Fibroblast of skin of left quadriceps (primary cell): Measurements from ENCODE around the gene RNASE4.
"Not testable (repeated sequence)": the region's sequence is repeated elsewhere in the genome, so short reads cannot be mapped to it uniquely, and the experiment has no call there.

ENCODE experiments used
- DNase-seq, 2 experiments: peaks; one replicate each; pipeline ENCODE4 v3.0.0-alpha.2; 2013; ENCODE audit warnings: low read depth in 2 of 2

Gene RNASE4

GRCh38 chr14:20683891-20684661, at the start of gene RNASE4:
RNASE4 (plus strand) TSS chr14:20684560; CDS start chr14:20699372, 14,812 bp downstream.
- DNase-seq: peak; percentile 78 to 81

GRCh38 chr14:20641591-20641990, 42.8 kb upstream of the RNASE4 start, which contains the start of gene OR6S1:
OR6S1 (minus strand) TSS chr14:20641691; CDS start chr14:20641691, 0 bp downstream.
- no peak for DNase-seq

DNA sequence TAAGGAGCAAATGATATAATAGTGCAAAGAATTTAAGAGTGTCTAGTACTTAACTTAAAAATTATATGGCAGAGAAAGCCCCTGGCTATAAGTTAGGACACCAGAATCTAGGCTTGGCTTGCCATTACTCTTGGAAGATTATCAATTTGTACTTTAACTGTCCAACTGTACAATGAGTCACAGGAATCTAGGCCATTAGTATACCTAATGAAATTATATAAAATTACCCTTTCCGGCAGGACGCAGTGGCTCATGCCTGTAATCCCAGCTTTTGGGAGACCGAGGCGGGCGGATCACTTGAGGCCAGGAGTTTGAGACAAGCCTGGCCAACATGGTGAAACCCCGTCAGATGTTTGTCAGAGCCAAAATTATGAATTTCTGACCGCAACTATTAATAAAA, 42.2 kb upstream of the RNASE4 start:
- DNase-seq: no peak

DNA sequence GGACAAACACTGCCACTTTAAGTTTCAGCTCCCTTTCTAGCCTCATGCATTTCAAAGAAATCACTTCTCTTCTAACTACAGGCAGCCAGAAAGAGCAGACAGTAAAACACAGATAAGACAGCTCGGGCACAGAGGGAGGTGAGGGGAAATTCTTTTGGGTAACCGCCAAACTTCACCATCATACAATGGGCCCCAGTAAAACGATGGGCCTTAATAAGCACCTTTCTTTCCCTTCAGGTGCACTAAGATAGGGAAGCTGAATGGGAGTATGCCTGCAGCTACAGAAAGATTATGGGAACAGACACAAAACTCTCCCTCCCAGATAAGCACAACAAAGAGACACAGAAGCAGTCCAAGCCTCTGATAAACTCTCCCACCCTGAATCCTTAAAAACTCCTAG, 41.6 kb upstream of the RNASE4 start:
- DNase-seq: not testable (repeated sequence)

- DNase-seq: no peak
Observed at GRCh38 chr14:20644520-20644919, 39.8 kb upstream of the RNASE4 start.

GRCh38 chr14:20645481-20645880, 38.9 kb upstream of the RNASE4 start:
- no peak for DNase-seq

GRCh38 chr14:20652996-20653975, 31.1 kb upstream of the RNASE4 start:
- peak in 1 of 2 experiments; percentile 19 for DNase-seq

- no peak for DNase-seq
Observed at GRCh38 chr14:20655851-20656250, 28.5 kb upstream of the RNASE4 start.

- DNase-seq: no peak
Observed at GRCh38 chr14:20656274-20656673, 28.1 kb upstream of the RNASE4 start.

DNA sequence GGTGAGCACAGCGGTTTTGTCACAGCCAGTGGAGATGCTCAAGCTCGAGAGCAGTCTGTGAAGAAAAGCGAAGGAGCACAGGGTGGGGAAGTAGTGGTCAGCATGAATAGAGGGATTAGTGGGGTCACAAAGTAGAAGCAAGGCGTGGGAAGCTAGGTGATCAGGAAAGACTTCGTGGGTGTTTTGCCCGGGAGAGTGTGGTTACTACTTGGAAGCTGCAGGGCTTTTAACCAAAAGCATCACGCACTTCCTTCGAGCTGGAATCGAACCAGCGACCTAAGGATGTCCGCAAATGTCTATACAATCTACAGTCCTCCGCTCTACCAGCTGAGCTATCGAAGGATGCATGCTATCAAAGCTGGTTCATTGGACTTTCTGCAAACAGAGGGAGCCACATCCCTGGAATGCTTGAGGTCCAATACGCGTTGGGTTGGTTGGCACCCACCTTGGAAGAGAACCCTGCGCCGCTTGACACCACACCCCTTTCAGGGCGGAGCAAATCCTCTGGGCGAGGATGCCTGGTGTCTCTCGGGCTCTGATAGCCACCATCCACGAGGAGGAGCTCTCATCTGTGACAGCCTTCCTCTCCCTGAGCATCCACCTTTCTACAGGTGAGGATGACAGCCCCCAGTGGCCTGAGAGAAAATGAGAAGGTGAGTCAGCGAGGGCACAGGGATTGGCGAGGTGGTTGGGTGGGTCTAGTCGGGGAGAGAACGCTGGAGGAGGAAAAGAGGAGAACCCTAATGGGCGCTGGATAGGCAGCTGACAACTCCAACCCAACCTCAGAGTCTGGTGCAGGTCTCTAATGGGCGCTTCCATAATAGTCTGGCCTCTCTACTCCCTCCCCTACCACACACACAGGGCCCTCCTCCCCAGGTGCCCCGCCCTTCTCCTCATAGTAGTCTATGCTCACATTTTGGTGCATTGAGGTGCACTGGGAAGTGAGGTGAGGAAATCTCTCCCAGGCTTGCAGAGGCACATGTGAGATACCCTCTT, 26.8 kb upstream of the RNASE4 start:
- no peak for DNase-seq

GRCh38 chr14:20658246-20658645, 26.1 kb upstream of the RNASE4 start:
- DNase-seq: no peak

DNA sequence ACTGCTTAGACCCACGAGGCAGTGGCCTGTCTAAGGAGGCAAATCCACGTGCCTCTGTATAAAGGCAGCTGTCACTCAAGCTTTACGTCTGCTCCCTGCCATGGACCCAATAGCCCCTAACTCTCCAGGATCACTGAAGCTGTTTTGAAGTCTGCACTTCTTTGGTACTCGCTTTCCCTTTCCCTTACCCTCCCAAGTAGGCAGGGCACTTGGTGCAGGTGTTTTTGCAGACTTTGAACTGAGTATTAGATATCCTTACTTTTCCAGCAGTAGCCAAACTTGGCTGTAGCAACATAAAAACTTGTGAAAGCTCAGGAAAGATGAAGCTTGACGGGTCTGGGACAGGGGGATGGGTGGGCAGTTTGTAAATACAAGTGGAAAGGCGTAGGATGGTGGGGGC, 25.0 kb upstream of the RNASE4 start:
- DNase-seq: no peak

- no peak for DNase-seq
Observed at GRCh38 chr14:20659813-20660395, 24.5 kb upstream of the RNASE4 start.

GRCh38 chr14:20661197-20661596, 23.2 kb upstream of the RNASE4 start:
- DNase-seq: no peak

DNA sequence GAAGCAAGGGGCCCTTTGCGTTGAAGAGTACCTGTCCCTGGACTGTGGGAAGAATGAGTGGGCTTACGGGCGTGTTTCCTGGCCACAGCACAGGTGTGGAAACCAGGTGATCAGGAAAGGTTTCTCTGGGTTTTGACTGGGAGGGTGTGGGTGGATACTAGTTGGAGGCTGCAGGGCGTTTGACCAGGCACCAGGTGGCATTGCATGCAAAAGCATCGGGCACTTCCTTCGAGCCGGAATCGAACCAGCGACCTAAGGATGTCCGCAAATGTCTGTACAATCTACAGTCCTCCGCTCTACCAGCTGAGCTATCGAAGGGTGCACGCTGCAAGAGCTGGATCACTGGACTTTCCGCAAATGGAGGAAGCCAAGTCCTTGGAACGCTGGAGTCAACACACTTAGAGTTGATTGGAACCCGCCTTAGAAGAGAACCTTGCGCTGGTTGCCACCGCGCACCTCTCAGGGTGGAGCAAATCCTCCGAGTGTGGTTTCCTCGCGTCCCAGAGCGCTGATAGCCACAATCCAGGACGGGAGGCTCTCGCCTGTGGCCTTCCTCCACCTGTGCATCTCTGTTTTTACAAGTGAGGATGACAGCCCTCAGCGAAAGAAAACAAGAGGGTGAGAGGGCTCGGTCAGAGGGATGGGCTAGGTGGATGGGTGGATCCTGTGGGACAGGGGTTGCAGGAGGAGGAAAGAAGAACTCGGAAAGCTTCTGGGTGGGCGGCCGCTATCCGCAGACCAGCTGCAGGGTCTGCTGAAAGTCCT, 21.2 kb upstream of the RNASE4 start:
- peak in 1 of 2 experiments; percentile 8 for DNase-seq

- not testable (repeated sequence) for DNase-seq
Observed at GRCh38 chr14:20666400-20666961, 17.9 kb upstream of the RNASE4 start.

- DNase-seq: no peak
Observed at GRCh38 chr14:20667957-20668356, 16.4 kb upstream of the RNASE4 start.

DNA sequence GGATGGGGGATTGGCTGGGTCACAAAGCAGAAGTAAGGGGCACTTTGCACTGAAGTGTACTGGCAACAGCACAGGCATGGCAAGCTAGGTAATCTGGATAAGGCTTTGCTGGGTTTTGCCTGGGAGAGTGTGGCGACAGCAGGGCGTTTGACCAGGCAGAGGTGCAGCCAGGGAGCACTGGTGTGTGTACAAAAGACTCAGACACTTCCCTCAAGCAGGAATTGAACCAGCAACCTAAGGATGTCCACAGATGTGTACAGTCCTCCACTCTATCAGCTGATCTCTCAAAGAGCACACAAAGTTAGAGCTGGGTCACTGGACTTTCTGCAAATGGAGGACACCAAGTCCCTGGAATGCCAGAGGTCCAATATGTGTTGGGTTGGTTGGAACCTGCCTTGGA, 15.4 kb upstream of the RNASE4 start:
- no peak for DNase-seq

DNA sequence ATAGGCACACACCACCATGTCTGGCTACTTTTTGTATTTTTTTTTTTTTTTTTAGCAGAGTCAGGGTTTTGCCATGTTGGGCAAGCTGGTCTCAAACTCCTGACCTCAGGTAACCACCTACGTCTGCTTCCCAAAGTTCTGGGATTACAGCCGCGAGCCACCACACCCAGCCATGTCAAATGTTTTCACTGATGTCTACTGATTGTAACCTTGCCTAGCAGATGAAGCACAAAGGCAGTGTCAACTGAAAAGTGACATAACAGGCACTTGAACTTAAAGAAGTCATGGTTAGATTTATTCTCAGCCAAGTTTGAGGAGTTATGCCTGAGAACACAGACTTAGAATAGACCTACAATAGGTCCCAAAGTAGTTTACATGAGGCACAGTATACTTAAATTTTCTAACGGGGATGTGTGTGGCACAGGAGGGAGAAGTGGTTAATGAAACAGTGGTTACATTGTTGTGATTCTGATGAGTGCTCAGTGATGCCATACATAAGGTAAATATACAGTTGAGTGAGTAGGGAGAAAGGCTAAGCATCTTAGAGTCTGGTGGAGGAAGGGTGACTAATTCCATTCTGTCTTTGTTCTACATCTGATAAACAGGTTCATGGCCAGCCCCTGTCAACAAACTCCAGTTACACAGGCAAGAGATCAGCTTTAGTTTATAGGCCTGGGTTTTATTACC, 12.6 kb upstream of the RNASE4 start:
- DNase-seq: no peak
